Stimulated activated CD4-positive, alpha-beta T cell treated with anti-CD3 and anti-CD28 coated beads, TNF-alpha, amount 100 ng/mL, for 48 hours (primary cell): Measurements from ENCODE around the gene PPIB.
A peak's percentile ranks its signal among the peaks of the same experiment; 100 is the strongest.

ENCODE experiments used
- DNase-seq, 3 donors: peaks; one replicate each; pipeline ENCODE4 v3.0.0-alpha.2; 2020; ENCODE audit warnings: low read depth in 3 of 3

Gene PPIB

GRCh38 chr15:64158363-64159134 is 4.3 kb downstream of the PPIB start:
- DNase-seq = no peak

GRCh38 chr15:64157599-64158125 is 5.2 kb downstream of the PPIB start:
- no peak for DNase-seq

- no peak for DNase-seq
Observed at GRCh38 chr15:64156652-64157331, 6.0 kb downstream of the PPIB start.

- DNase-seq = no peak
Observed at GRCh38 chr15:64155802-64156651, 6.8 kb downstream of the PPIB start.

- peak; percentile 79 to 92 (median 87) for DNase-seq
Observed at GRCh38 chr15:64153480-64154367, 9.1 kb downstream of the PPIB start.

- DNase-seq = no peak
Observed at GRCh38 chr15:64152507-64153387, 10.1 kb downstream of the PPIB start.

- DNase-seq = no peak
Observed at GRCh38 chr15:64151727-64152506, 10.9 kb downstream of the PPIB start, which contains the start of gene SNX22. TSS of gene SNX22 (plus strand) at chr15:64151731. CDS start at chr15:64151776, 45 bp downstream.

GRCh38 chr15:64149893-64150578 is 12.8 kb downstream of the PPIB start:
- no peak for DNase-seq

- no peak for DNase-seq
Observed at GRCh38 chr15:64149424-64149823, 13.4 kb downstream of the PPIB start.

- DNase-seq = no peak
Observed at GRCh38 chr15:64148581-64148980, 14.2 kb downstream of the PPIB start.

GRCh38 chr15:64148168-64148567 is 14.7 kb downstream of the PPIB start:
- DNase-seq = no peak

GRCh38 chr15:64146885-64147681 is 15.7 kb downstream of the PPIB start:
- DNase-seq = no peak

GRCh38 chr15:64146520-64146884 is 16.3 kb downstream of the PPIB start:
- no peak for DNase-seq

- no peak for DNase-seq
Observed at GRCh38 chr15:64146041-64146440, 16.8 kb downstream of the PPIB start.

GRCh38 chr15:64144565-64145281 is 18.1 kb downstream of the PPIB start:
- DNase-seq = no peak

GRCh38 chr15:64144192-64144564 is 18.6 kb downstream of the PPIB start:
- no peak for DNase-seq

GRCh38 chr15:64143276-64143675 is 19.5 kb downstream of the PPIB start:
- DNase-seq = no peak
